ENCODE measurements around the gene ERBB4.

DNA sequence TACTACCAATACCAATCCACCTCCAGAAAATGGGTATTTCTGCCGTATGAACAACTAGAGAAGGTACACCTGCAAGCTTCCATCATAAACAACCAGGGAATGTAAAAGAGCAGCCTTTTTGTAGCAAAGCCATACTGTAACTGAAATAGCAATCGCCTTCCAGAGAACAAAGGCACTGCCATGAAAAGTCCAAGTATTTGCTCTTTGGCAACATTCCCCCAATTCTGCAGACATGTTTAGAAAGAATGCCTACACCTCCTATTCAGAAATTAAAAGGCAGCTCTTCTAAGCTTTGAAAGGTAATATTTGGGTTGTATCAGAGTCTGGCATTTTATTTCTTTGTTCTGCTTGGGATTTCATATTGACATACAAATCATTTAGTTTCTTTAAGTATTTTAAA is 487.7 kb downstream of the ERBB4 start:
- TF ChIP-seq, protein P1, sequence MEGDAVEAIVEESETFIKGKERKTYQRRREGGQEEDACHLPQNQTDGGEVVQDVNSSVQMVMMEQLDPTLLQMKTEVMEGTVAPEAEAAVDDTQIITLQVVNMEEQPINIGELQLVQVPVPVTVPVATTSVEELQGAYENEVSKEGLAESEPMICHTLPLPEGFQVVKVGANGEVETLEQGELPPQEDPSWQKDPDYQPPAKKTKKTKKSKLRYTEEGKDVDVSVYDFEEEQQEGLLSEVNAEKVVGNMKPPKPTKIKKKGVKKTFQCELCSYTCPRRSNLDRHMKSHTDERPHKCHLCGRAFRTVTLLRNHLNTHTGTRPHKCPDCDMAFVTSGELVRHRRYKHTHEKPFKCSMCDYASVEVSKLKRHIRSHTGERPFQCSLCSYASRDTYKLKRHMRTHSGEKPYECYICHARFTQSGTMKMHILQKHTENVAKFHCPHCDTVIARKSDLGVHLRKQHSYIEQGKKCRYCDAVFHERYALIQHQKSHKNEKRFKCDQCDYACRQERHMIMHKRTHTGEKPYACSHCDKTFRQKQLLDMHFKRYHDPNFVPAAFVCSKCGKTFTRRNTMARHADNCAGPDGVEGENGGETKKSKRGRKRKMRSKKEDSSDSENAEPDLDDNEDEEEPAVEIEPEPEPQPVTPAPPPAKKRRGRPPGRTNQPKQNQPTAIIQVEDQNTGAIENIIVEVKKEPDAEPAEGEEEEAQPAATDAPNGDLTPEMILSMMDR (IDR thresholded peaks at IDR 0.05): no peak
- no peak for TF ChIP-seq POLR2AphosphoS5 (IDR thresholded peaks at IDR 0.05)
- no peak for TF ChIP-seq POLR2A (IDR thresholded peaks at IDR 0.05)

Measured in breast epithelium (tissue), 3 donors.